ENCODE measurements around the gene NMT1.
A peak's percentile ranks its signal among the peaks of the same experiment; 100 is the strongest.

The NMT1 gene

GRCh38 chr17:45090711-45091110, 29.6 kb downstream of the NMT1 start:
- no peak overlapping the region for H3K4me3 ChIP-seq (ENCODE audit: low read depth, low read length)
- no peaks in the 10 kb centered on the region for H3K9me3 ChIP-seq
- no peaks in the 10 kb centered on the region for H3K4me1 ChIP-seq
- TF ChIP-seq, protein P1, sequence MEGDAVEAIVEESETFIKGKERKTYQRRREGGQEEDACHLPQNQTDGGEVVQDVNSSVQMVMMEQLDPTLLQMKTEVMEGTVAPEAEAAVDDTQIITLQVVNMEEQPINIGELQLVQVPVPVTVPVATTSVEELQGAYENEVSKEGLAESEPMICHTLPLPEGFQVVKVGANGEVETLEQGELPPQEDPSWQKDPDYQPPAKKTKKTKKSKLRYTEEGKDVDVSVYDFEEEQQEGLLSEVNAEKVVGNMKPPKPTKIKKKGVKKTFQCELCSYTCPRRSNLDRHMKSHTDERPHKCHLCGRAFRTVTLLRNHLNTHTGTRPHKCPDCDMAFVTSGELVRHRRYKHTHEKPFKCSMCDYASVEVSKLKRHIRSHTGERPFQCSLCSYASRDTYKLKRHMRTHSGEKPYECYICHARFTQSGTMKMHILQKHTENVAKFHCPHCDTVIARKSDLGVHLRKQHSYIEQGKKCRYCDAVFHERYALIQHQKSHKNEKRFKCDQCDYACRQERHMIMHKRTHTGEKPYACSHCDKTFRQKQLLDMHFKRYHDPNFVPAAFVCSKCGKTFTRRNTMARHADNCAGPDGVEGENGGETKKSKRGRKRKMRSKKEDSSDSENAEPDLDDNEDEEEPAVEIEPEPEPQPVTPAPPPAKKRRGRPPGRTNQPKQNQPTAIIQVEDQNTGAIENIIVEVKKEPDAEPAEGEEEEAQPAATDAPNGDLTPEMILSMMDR (IDR thresholded peaks at IDR 0.05; ENCODE audit: low read depth, low read length): no peak
- no peak for DNase-seq
- no peaks in the 10 kb centered on the region for H3K27me3 ChIP-seq
- H3K36me3 ChIP-seq: peaks cover 87% of the 10 kb centered on the region

GRCh38 chr17:45091778-45092425, 30.8 kb downstream of the NMT1 start:
- TF ChIP-seq, protein P1 (IDR thresholded peaks at IDR 0.05; ENCODE audit: low read depth, low read length): no peak
- Histone ChIP-seq H3K9me3 (no peaks in the 10 kb centered on the region), H3K4me1 (no peaks in the 10 kb centered on the region), H3K36me3 (peaks cover 88% of the 10 kb centered on the region), H3K4me3 (ENCODE audit: low read depth, low read length) (no peak overlapping the region), H3K27me3 (no peaks in the 10 kb centered on the region)
- no peak for DNase-seq

- Histone ChIP-seq H3K27me3 (no peaks in the 10 kb centered on the region), H3K4me1 (no peaks in the 10 kb centered on the region), H3K9me3 (no peaks in the 10 kb centered on the region), H3K36me3 (peaks cover 88% of the 10 kb centered on the region), H3K4me3 (ENCODE audit: low read depth, low read length) (no peak overlapping the region)
- no peak for DNase-seq
- TF ChIP-seq, protein P1 (IDR thresholded peaks at IDR 0.05; ENCODE audit: low read depth, low read length): no peak
Measured at GRCh38 chr17:45092911-45093430, 31.9 kb downstream of the NMT1 start.

- H3K4me1 ChIP-seq: no peaks in the 10 kb centered on the region
- TF ChIP-seq, protein P1 (IDR thresholded peaks at IDR 0.05; ENCODE audit: low read depth, low read length): no peak
- H3K9me3 ChIP-seq: no peaks in the 10 kb centered on the region
- peaks cover 88% of the 10 kb centered on the region for H3K36me3 ChIP-seq
- H3K27me3 ChIP-seq: no peaks in the 10 kb centered on the region
- no peak for DNase-seq
- H3K4me3 ChIP-seq (ENCODE audit: low read depth, low read length): no peak overlapping the region
Measured at GRCh38 chr17:45093444-45094110, 32.5 kb downstream of the NMT1 start.

DNA sequence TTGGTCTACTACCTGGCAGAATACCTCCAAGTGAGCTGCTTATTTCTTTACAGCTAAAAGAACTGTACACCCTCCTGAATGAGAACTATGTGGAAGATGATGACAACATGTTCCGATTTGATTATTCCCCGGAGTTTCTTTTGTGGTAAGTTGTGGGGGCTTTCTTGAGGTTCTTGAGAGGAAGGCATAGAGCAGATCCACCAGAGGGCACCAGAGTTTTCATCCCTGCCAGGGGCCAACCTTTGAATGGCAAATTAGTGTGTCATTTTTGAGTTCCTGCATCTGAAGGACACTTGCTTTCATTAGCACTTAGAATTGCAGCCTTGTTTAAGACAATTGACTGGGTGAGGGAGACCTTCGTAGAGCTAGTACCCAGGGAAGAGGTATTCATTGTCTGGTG, 35.0 kb downstream of the NMT1 start:
- no peaks in the 10 kb centered on the region for H3K4me1 ChIP-seq
- H3K27me3 ChIP-seq: no peaks in the 10 kb centered on the region
- TF ChIP-seq, protein P1 (IDR thresholded peaks at IDR 0.05; ENCODE audit: low read depth, low read length): peak; percentile 83
- no peaks in the 10 kb centered on the region for H3K9me3 ChIP-seq
- peaks cover 84% of the 10 kb centered on the region for H3K36me3 ChIP-seq
- no peak overlapping the region for H3K4me3 ChIP-seq (ENCODE audit: low read depth, low read length)
- DNase-seq: peak; percentile 49

GRCh38 chr17:45096926-45097325, 35.8 kb downstream of the NMT1 start:
- TF ChIP-seq, protein P1 (IDR thresholded peaks at IDR 0.05; ENCODE audit: low read depth, low read length): no peak
- no peak for DNase-seq
- Histone ChIP-seq H3K4me3 (ENCODE audit: low read depth, low read length) (no peak overlapping the region), H3K9me3 (no peaks in the 10 kb centered on the region), H3K4me1 (no peaks in the 10 kb centered on the region), H3K27me3 (no peaks in the 10 kb centered on the region), H3K36me3 (peaks cover 81% of the 10 kb centered on the region)

Data from BE2C (cell line).